Measurements from ENCODE around the gene KIT. TPM values are rescaled to one million over a fixed set of nuclear protein-coding genes. Genes with fewer than 3 reads are reported as not detected.

Gene KIT
- total RNA-seq, 1 donor from 2014 or later = 11.6 TPM

- no peak overlapping the region for H3K4me3 Mint-ChIP-seq (ENCODE audit: unreplicated experiment)
- DNase-seq (ENCODE audit: extremely low spot score, unreplicated experiment) = no peak
- no peaks in the 10 kb centered on the region for H3K9me3 Mint-ChIP-seq (ENCODE audit: unreplicated experiment)
- no peak for TF ChIP-seq CTCF (IDR thresholded peaks at IDR 0.05)
- H3K27ac Mint-ChIP-seq (ENCODE audit: unreplicated experiment) = no peak overlapping the region
- no peaks in the 10 kb centered on the region for H3K27me3 Mint-ChIP-seq (ENCODE audit: unreplicated experiment)
- H3K4me1 Mint-ChIP-seq (ENCODE audit: unreplicated experiment) = peaks cover 5% of the 10 kb centered on the region
- no peaks in the 10 kb centered on the region for H3K36me3 Mint-ChIP-seq (ENCODE audit: unreplicated experiment)
Measured at GRCh38 chr4:54643172-54643571, 14.6 kb upstream of the KIT start.

GRCh38 chr4:54643958-54644751 is 13.6 kb upstream of the KIT start:
- Mint-ChIP-seq H3K36me3 (ENCODE audit: unreplicated experiment) (no peaks in the 10 kb centered on the region), H3K4me3 (ENCODE audit: unreplicated experiment) (no peak overlapping the region), H3K4me1 (ENCODE audit: unreplicated experiment) (peaks cover 5% of the 10 kb centered on the region), H3K27me3 (ENCODE audit: unreplicated experiment) (no peaks in the 10 kb centered on the region), H3K9me3 (ENCODE audit: unreplicated experiment) (no peaks in the 10 kb centered on the region), H3K27ac (ENCODE audit: unreplicated experiment) (no peak overlapping the region)
- no peak for DNase-seq (ENCODE audit: extremely low spot score, unreplicated experiment)
- TF ChIP-seq CTCF (IDR thresholded peaks at IDR 0.05) = no peak

GRCh38 chr4:54645830-54646229 is 11.9 kb upstream of the KIT start:
- Mint-ChIP-seq H3K4me3 (ENCODE audit: unreplicated experiment) (no peak overlapping the region), H3K36me3 (ENCODE audit: unreplicated experiment) (no peaks in the 10 kb centered on the region), H3K27ac (ENCODE audit: unreplicated experiment) (no peak overlapping the region), H3K4me1 (ENCODE audit: unreplicated experiment) (peaks cover 5% of the 10 kb centered on the region), H3K27me3 (ENCODE audit: unreplicated experiment) (no peaks in the 10 kb centered on the region), H3K9me3 (ENCODE audit: unreplicated experiment) (no peaks in the 10 kb centered on the region)
- no peak for TF ChIP-seq CTCF (IDR thresholded peaks at IDR 0.05)
- DNase-seq (ENCODE audit: extremely low spot score, unreplicated experiment) = no peak

- TF ChIP-seq CTCF (IDR thresholded peaks at IDR 0.05) = no peak
- Mint-ChIP-seq H3K4me1 (ENCODE audit: unreplicated experiment) (peaks cover 5% of the 10 kb centered on the region), H3K27ac (ENCODE audit: unreplicated experiment) (no peak overlapping the region), H3K27me3 (ENCODE audit: unreplicated experiment) (peaks cover 2% of the 10 kb centered on the region), H3K9me3 (ENCODE audit: unreplicated experiment) (no peaks in the 10 kb centered on the region), H3K4me3 (ENCODE audit: unreplicated experiment) (no peak overlapping the region), H3K36me3 (ENCODE audit: unreplicated experiment) (no peaks in the 10 kb centered on the region)
- DNase-seq (ENCODE audit: extremely low spot score, unreplicated experiment) = no peak
Measured at GRCh38 chr4:54647070-54647469, 10.7 kb upstream of the KIT start.

GRCh38 chr4:54651050-54651449 is 6.7 kb upstream of the KIT start:
- no peak for TF ChIP-seq CTCF (IDR thresholded peaks at IDR 0.05)
- Mint-ChIP-seq H3K27me3 (ENCODE audit: unreplicated experiment) (peaks cover 9% of the 10 kb centered on the region), H3K27ac (ENCODE audit: unreplicated experiment) (no peak overlapping the region), H3K36me3 (ENCODE audit: unreplicated experiment) (no peaks in the 10 kb centered on the region), H3K4me3 (ENCODE audit: unreplicated experiment) (no peak overlapping the region), H3K4me1 (ENCODE audit: unreplicated experiment) (no peaks in the 10 kb centered on the region), H3K9me3 (ENCODE audit: unreplicated experiment) (no peaks in the 10 kb centered on the region)
- no peak for DNase-seq (ENCODE audit: extremely low spot score, unreplicated experiment)
